8988T (cell line): ENCODE data around the gene CEP170.
"Not testable (repeated sequence)": the region's sequence is repeated elsewhere in the genome, so short reads cannot be mapped to it uniquely, and the experiment has no call there.

ENCODE experiments used
- DNase-seq: peaks from one replicate; pipeline ENCODE4 v3.0.0; 2011

CEP170 gene

GRCh38 chr1:243150906-243151305 lies 104.2 kb downstream of the CEP170 start:
- DNase-seq, result not testable (repeated sequence)

DNA sequence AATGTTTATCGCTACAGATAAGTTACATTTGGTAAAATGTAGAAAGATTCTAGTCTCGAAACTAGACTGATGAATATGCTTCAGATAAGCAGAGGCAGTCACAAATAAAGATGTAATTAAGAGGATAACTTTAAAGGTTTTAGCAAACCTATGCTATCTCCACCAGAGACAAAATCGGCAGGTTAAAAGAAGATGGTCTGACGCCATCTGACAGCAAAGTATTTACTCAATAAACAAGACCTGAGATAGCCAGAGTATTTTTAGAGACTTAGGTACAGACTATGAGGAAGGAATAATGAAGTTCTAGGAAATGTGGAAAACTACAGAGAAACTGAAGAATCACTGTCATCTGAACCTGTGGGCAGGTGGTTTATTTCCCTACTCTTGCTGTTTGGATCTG lies 106.0 kb downstream of the CEP170 start:
- not testable (repeated sequence) for DNase-seq

GRCh38 chr1:243147351-243147750 lies 107.7 kb downstream of the CEP170 start:
- DNase-seq, result not testable (repeated sequence)

GRCh38 chr1:243140498-243140897 lies 114.6 kb downstream of the CEP170 start:
- not testable (repeated sequence) for DNase-seq

- DNase-seq, result not testable (repeated sequence)
Measured at GRCh38 chr1:243122876-243123409, 132.1 kb downstream of the CEP170 start.

DNA sequence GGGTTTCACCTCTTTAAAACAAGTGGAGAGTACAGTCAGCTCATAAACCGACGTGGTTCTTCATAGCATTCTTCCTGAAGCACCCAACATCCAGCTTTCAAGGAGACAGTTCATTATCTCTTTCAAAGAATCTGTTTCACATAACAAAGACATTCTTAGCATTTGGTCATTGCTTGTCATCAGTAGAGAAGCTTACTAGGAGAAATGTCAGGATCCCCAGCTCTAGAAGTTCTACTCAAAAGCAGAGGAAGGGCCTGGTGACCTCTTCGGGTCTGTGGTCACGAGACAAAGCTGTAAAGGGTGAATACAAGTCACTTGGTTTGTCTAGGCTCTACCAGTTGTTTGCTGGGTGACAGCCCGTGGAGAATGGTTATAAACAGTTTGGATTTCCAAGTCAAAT lies 133.1 kb downstream of the CEP170 start:
- DNase-seq, result not testable (repeated sequence)

DNA sequence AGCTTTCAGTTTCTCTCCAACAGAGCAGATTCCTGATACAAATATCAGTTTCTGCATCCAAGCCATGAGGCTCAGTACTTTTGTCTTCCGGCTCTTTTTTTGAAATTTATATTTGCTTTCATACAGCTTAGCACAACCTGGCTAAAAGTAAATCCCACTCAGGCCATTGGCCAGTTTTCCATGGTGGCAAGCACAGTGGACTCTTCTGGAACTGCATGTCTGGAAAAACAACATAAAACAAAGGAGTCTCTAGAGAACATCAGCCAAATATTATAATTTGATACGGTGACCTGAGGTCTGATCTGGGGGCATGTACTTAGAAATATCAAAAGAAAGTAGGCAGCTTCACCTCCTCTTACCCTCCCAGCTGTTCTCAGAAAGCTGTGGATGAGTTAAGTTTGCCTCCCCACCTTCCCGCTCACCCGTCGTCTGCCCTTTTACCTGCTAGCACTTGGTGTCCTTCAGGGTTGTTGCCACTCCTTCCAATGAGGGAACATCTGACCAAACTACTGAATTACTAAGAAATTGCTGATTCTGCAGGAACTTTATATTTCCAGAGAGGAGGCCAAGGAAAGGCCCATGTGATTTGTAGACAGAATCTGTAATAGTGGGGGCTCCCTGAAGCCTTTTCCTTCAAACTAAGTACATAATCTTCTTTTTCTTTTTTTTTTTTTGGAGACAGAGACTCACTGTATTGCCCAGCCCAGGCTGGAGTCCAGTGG lies 136.3 kb downstream of the CEP170 start:
- DNase-seq, result not testable (repeated sequence)

- DNase-seq, result not testable (repeated sequence)
Measured at GRCh38 chr1:243116187-243116586, 138.9 kb downstream of the CEP170 start.

DNA sequence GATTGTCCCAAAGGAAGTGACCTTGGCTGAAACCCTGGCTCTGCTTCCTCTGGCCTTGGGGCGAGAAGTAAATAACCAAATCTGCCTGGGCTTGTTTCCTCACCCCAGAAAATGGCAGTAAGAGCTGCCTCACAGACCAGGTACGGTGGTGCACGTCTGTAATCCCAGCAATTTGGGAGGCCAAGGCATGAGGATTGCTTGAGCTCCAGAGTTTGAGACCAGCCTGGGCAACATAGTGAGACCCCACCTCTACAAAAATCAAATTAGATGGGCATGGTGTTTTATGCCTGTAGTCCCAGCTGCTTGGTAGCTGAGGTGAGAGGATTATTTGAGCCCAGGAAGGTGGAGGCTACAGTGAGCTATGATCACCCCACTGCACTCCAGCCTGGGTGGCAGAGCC lies 140.3 kb downstream of the CEP170 start:
- DNase-seq, result not testable (repeated sequence)

DNA sequence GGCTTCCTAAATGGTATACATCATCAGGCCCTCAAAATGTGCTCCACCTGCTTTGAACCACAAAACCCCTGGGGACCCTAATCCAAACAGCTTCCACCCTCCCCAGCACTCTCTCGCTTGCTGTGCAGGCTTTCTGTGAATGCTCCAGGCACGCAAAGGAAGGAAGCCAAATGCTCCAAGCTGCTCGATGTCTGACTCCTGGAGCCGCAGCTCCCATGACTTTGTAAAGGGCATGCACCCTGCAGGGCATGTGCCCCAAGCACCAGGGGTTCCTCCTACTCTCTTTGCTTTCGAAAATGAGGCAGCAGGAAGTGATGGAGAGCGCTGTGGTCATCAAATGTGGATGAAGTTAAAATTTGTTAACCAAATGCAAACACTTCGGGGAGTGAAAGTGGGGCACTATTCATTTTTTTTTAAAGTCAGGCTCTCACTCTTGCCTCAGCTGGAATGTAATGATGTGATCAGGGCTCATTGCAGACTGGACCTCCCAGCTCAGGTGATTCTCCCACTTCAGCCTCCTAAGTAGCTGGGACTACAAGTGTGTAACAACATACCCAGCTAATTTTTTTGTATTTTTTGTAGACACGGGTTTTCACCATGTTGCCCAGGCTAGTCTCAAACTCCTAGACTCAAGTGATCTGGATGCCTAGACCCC lies 140.9 kb downstream of the CEP170 start:
- not testable (repeated sequence) for DNase-seq

DNA sequence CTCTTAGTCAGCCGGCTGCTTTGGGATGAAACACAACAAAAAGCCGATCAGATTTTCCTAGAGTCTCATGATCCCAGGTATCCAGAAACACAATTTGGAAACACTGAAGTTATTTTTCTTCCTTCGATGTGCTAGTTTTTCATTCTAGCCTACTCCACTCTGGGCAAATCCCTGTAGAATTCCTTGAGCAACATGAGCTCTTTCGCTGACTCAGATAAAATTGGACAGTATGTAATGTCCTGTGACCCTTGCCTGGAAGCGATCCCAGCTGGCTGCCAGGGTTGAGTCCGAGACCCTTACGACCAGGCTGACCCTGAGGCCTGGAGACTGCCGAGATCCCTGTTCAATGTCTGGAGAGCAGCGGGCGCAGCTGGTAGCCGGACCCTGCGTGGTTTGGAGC lies 147.9 kb downstream of the CEP170 start:
- DNase-seq, result not testable (repeated sequence)

- not testable (repeated sequence) for DNase-seq
Measured at GRCh38 chr1:243105652-243106332, 149.3 kb downstream of the CEP170 start.

GRCh38 chr1:243105104-243105503 lies 150.0 kb downstream of the CEP170 start:
- DNase-seq, result not testable (repeated sequence)

- not testable (repeated sequence) for DNase-seq
Measured at GRCh38 chr1:243104452-243104851, 150.6 kb downstream of the CEP170 start.

- DNase-seq, result not testable (repeated sequence)
Measured at GRCh38 chr1:243101551-243102050, 153.5 kb downstream of the CEP170 start.

DNA sequence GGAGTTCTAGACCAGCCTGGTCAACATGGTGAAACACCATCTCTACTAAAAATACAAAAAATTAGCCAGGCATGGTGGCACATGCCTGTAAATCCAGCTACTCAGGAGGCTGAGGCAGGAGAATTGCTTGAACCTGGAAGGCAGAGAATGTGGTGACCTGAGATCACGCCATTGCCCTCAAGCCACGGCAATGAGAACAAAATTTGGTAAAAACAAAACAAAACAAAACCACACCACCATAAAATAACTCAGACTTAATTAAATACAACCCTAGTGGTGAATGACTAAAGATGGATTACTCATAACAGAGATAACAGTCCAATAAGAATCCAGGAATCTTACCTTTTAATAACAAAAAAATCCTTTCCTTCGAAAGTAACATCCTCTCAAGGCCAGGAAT lies 167.7 kb downstream of the CEP170 start:
- DNase-seq, result not testable (repeated sequence)
